Measurements from ENCODE around the gene RBM15B. TPM values are rescaled to one million over a fixed set of nuclear protein-coding genes. Genes with fewer than 3 reads are reported as not detected.
A peak's percentile ranks its signal among the peaks of the same experiment; 100 is the strongest.

Gene RBM15B
- total RNA-seq, 2 donors from 2014 or later = 32.0 to 33.4 TPM

- no peak for DNase-seq
- intact Hi-C loops (cut with DNase I, micrococcal nuclease) = no loop called here
- no peak for ATAC-seq
Measured at GRCh38 chr3:51422211-51422610, 31.1 kb downstream of the RBM15B start.

DNA sequence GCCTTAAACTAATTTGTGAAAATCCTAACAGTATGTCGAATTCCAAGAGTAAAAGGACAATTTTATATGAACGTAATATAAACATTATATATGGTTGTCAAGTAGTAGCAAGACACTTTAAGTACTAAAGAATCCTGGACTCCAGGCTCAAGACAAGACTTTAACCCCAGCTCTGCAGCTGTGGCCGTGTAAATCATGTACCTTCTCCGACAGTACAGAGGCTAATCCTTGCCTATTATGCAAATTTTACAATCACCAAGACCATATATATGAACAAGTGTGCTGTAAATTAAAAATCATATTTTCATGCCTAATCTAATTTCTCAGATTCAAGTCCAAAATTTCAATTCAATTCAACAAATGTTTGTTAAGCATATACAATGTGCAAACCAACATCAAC, 35.8 kb downstream of the RBM15B start:
- intact Hi-C loops (cut with DNase I, micrococcal nuclease) = no loop called here
- DNase-seq = no peak
- no peak for ATAC-seq

- DNase-seq (no peak), ATAC-seq (no peak)
- intact Hi-C loops (cut with DNase I, micrococcal nuclease) = no loop called here
Measured at GRCh38 chr3:51429138-51429537, 38.1 kb downstream of the RBM15B start.

DNA sequence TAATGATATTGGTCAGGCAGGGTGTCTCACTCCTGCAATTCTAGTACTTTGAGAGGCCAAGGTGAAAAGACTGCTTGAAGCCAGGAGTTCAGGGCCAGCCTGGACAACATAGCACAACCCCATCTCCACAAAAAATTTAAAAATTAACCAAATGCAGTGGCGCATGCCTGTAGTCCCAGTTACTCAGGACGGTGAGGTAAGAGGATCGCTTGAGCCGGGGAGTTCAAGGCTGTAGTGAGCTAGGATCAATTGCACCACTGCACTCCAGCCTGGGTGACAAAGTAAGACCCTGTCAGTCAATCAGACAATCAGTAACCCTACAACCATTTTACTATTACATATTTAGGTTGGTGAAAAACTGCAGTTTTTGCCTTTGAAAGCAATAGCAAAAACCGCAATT, 43.0 kb downstream of the RBM15B start:
- DNase-seq = no peak
- ATAC-seq = no peak
- intact Hi-C loops (cut with DNase I, micrococcal nuclease) = no loop called here

DNA sequence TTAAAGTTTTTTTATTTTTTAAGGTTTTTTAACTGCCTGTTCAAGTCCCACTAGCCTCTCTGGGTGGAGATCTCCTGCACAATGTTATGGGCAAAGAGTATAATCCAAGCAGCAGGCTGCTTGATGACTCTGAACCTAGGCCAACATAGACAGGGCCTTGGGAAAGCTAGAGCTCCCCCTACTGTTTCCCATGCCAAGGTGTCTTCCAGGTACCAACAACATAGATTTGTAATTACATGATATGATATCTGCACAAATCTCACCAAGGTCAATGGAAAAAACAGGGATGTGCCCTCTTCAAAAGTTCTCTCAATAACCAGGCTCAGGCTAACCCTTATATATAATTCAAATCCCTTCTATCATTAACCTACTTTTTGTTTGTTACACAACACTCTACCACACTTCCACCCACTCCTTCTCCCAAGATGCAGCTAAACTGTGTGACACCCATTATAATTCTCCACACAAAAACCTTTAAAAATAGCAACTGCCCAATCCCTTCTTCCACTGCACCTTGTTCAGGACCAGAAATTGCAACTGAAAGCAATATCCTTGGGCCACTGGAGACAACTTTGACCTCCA, 43.8 kb downstream of the RBM15B start:
- DNase-seq = peak; percentile 42 to 48
- intact Hi-C loops (cut with DNase I, micrococcal nuclease) = no loop called here
- peak; percentile 97 for ATAC-seq

DNA sequence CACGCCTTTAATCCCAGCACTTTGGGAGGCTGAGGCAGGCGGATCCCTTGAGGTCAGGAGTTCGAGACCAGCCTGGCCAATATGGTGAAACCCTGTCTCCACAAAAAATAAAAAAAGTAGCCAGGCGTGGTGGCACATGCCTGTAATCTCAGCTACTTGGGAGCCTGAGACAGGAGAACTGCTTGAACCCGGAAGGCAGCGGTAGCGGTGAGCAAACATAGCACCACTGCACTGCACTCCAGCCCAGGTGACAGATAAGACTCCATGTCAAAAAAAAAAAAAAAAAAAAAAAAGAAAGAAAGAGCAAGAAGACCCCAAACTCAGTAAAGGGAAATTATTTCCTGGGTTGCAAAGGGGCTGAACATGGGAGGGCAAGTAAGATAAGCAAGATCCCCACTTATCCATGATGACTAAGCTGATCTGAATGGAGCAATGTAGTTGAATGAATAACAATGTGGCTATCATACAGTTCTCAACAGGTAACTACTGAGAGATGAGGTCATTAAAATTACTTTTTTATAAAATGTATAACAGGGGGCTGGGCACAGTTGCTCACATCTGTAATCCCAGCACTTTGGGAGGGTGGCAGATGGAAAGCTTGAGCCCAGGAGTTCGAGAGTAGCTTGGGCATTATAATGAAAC, 46.0 kb downstream of the RBM15B start:
- intact Hi-C loops (cut with DNase I, micrococcal nuclease) = no loop called here
- DNase-seq = no peak

DNA sequence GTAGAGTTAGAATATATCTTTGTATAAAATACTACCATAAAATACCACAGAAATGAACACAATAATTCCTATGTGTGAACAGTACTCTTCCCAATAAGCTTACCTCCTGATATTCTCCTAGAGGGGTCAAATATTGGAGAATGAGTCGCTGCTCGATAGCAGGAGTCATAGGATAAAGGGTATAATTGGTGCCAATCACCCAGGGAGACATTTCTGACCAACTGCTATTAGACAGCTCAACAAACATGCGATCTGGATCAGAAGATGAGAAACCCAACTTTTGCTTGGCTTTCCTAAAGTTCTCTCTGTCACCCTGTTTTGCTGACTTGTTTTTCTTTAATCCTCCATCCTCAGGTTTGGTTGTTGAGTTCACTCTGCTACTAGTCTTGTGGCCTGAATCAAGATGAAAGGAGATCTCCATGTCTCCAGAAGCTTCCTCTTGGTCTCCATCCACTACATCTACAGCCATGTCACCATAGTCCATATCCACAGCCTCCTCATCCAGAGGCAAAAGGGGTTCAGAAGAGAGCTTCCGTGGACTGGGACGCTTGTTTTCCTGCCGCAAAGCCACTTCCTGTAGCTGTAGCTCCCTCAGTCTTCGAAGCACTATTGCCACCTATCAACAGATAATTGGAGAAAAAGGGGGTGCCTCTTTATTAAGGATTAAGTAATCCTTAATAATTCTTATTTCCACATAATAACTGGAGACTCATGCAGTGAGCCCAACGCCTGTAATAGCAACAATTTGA, 50.4 kb downstream of the RBM15B start:
- intact Hi-C loops (cut with DNase I, micrococcal nuclease) = no loop called here
- ATAC-seq (no peak), DNase-seq (no peak)

More for the DNA sequence above, 46.0 kb downstream of the RBM15B start:
- peak; percentile 53 for ATAC-seq

GRCh38 chr3:51445544-51446280, 54.6 kb downstream of the RBM15B start:
- no peak for ATAC-seq
- no peak for DNase-seq
- intact Hi-C loops (cut with DNase I, micrococcal nuclease) = no loop called here

Other genes with a start within 250 kb of the RBM15B start
- gene MANF, start 6.0 kb upstream of the RBM15B start, total RNA-seq = 10 to 100 TPM; 62.7 to 83.4 TPM
- 10 to 100 TPM; 16.0 to 22.6 TPM for gene DCAF1, start 108.7 kb downstream of the RBM15B start, total RNA-seq
- 10 to 100 TPM; 13.9 to 16.9 TPM for gene RAD54L2, start 147.4 kb downstream of the RBM15B start, total RNA-seq

All from left colon (tissue), 2 donors.